Cortex of kidney (tissue), 1 donor: ENCODE results near the gene C17orf75.
"Not testable (repeated sequence)": the region's sequence is repeated elsewhere in the genome, so short reads cannot be mapped to it uniquely, and the experiment has no call there.

Experiments used
- DNase-seq: peaks from one replicate; lab custom pipeline; 2025; lab: John Stamatoyannopoulos, UW

Gene C17orf75

GRCh38 chr17:32342603-32343325 is 791 bp upstream of the C17orf75 start:
- no peak for DNase-seq

- DNase-seq: no peak
Measured at GRCh38 chr17:32341141-32341856, 674 bp downstream of the C17orf75 start.

- DNase-seq: no peak
Measured at GRCh38 chr17:32335687-32336086, 6.3 kb downstream of the C17orf75 start.

GRCh38 chr17:32335046-32335445 is 6.9 kb downstream of the C17orf75 start:
- DNase-seq: no peak

- DNase-seq: no peak
Measured at GRCh38 chr17:32333187-32333586, 8.8 kb downstream of the C17orf75 start.

- no peak for DNase-seq
Measured at GRCh38 chr17:32331243-32332040, 10.5 kb downstream of the C17orf75 start.

GRCh38 chr17:32330147-32330546 is 11.8 kb downstream of the C17orf75 start:
- no peak for DNase-seq

GRCh38 chr17:32327911-32328310 is 14.1 kb downstream of the C17orf75 start:
- no peak for DNase-seq

GRCh38 chr17:32323811-32324491 is 18.0 kb downstream of the C17orf75 start:
- DNase-seq: no peak

- no peak for DNase-seq
Measured at GRCh38 chr17:32323046-32323445, 18.9 kb downstream of the C17orf75 start.

- DNase-seq: no peak
Measured at GRCh38 chr17:32320847-32321246, 21.1 kb downstream of the C17orf75 start.

GRCh38 chr17:32320080-32320479 is 21.9 kb downstream of the C17orf75 start:
- not testable (repeated sequence) for DNase-seq

- no peak for DNase-seq
Measured at GRCh38 chr17:32319548-32319905, 22.4 kb downstream of the C17orf75 start.

GRCh38 chr17:32318071-32318470 is 23.9 kb downstream of the C17orf75 start:
- no peak for DNase-seq

GRCh38 chr17:32317353-32317752 is 24.6 kb downstream of the C17orf75 start:
- no peak for DNase-seq

GRCh38 chr17:32316653-32317052 is 25.3 kb downstream of the C17orf75 start:
- not testable (repeated sequence) for DNase-seq

- no peak for DNase-seq
Measured at GRCh38 chr17:32315171-32315570, 26.8 kb downstream of the C17orf75 start.

- DNase-seq: no peak
Measured at GRCh38 chr17:32314636-32315035, 27.3 kb downstream of the C17orf75 start.

- no peak for DNase-seq
Measured at GRCh38 chr17:32311028-32311536, 30.9 kb downstream of the C17orf75 start.

GRCh38 chr17:32307658-32308057 is 34.3 kb downstream of the C17orf75 start:
- DNase-seq: no peak

GRCh38 chr17:32305049-32305448 is 36.9 kb downstream of the C17orf75 start:
- DNase-seq: no peak

GRCh38 chr17:32303781-32304288 is 38.1 kb downstream of the C17orf75 start:
- DNase-seq: no peak
